T1000 (cell line): ENCODE measurements around the gene EPS8L3.

ENCODE experiments used
- DNase-seq: peaks from one replicate; lab custom pipeline; 2025; ENCODE audit warnings: mixed read lengths; lab: John Stamatoyannopoulos, UW

The EPS8L3 gene

GRCh38 chr1:109793486-109794318, 30.0 kb upstream of the EPS8L3 start:
- DNase-seq = peak; percentile 39

GRCh38 chr1:109793089-109793485, 29.4 kb upstream of the EPS8L3 start:
- DNase-seq = no peak

- DNase-seq = peak; percentile 89
These were observed 28.5 kb upstream of the EPS8L3 start for GRCh38 chr1:109792056-109792831.

GRCh38 chr1:109791495-109792043, 27.8 kb upstream of the EPS8L3 start:
- DNase-seq = no peak

GRCh38 chr1:109790735-109791494, 27.2 kb upstream of the EPS8L3 start:
- peak; percentile 25 for DNase-seq

- DNase-seq = no peak
These were observed 26.6 kb upstream of the EPS8L3 start for GRCh38 chr1:109790329-109790728.

GRCh38 chr1:109789551-109790180, 25.9 kb upstream of the EPS8L3 start:
- DNase-seq = no peak

- no peak for DNase-seq
These were observed 25.2 kb upstream of the EPS8L3 start for GRCh38 chr1:109788695-109789521.

GRCh38 chr1:109787845-109788601, 24.3 kb upstream of the EPS8L3 start:
- DNase-seq = no peak

- no peak for DNase-seq
These were observed 23.6 kb upstream of the EPS8L3 start for GRCh38 chr1:109787211-109787844.

GRCh38 chr1:109786531-109787021, 22.9 kb upstream of the EPS8L3 start:
- no peak for DNase-seq

- DNase-seq = no peak
These were observed 22.4 kb upstream of the EPS8L3 start for GRCh38 chr1:109786112-109786480.

- DNase-seq = no peak
These were observed 21.9 kb upstream of the EPS8L3 start for GRCh38 chr1:109785446-109786111.

- no peak for DNase-seq
These were observed 21.0 kb upstream of the EPS8L3 start for GRCh38 chr1:109784551-109785252.

- peak; percentile 37 for DNase-seq
These were observed 19.7 kb upstream of the EPS8L3 start for GRCh38 chr1:109783436-109783835.

GRCh38 chr1:109782927-109783326, 19.2 kb upstream of the EPS8L3 start:
- no peak for DNase-seq

- no peak for DNase-seq
These were observed 18.8 kb upstream of the EPS8L3 start for GRCh38 chr1:109782514-109782913.

- no peak for DNase-seq
These were observed 18.1 kb upstream of the EPS8L3 start for GRCh38 chr1:109781806-109782205.
